Keratinocyte (primary cell): Measurements from ENCODE around the gene NR6A1.

Experiments
- CTCF ChIP-seq, 3 experiments: IDR thresholded peaks in 1 of 3; conservative IDR thresholded peaks in 1 of 3; optimal IDR thresholded peaks in 1 of 3; 2 replicates in 2 of 3; 3 replicates in 1 of 3; pipeline versions ENCODE3 to v1.5.1; 2011; ENCODE audit warnings: low read length in 3 of 3, mild to moderate bottlenecking in 3 of 3, moderate library complexity in 2 of 3, control low read depth in 1 of 3, inconsistent platforms in 1 of 3; ENCODE audit not compliant: insufficient read depth in 2 of 3; ENCODE audit errors: extremely low read depth in 1 of 3
- EZH2 ChIP-seq: IDR thresholded peaks from one replicate; pipeline ENCODE4 v1.6.1; 2012; ENCODE audit warnings: inconsistent platforms, mild to moderate bottlenecking, low read length, moderate library complexity

DNA sequence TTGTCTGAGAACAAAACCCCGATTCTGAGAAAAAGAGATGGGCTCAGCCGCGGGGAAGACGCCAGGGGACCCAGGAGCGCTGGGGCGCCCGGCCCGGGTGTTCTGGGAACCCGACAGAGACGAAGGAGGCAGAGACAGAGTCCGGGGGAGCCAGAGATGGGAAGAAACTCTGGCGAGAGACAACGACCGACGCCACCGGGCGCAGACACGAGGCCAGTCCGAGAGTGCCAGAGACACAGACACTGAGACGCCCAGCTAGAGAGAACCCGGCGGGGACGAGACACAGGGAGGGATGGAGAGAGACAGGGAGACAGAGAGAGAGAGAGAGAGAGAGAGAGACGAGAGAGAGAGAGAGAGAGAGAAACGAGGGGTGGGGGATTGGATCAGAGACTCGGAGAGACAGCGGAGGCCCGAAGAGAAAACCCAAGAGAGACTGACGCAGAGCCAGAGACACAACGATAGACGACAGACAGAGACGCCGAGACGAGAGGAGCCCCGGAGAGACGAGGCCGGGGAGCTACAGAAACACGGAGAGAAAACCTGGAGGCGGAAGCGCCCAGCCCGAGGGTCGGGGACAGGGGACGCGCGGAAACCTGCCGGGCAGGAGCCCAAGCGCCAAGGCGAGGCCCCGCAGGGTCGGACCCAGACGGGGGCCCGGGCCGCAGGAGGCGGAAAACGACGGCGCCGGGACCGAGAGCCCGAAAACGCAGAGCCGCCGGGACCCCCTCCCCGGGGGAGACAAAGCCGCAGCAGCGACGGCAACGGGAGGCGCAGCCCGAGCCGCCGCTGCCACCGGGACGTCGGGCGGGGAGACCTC, 267.2 kb downstream of the NR6A1 start:
- TF ChIP-seq EZH2: peak; percentile 100
- no peak for TF ChIP-seq CTCF (optimal IDR thresholded peaks at IDR 0.05 in 1 of 3, IDR thresholded peaks at IDR 0.05 in 1 of 3, conservative IDR thresholded peaks at IDR 0.05 in 1 of 3; ENCODE audit: extremely low read depth in 1 of 3, insufficient read depth in 2 of 3, low read length in 3 of 3)
